Hepatocyte (in vitro differentiated cells): ENCODE results near the gene CPT1A. TPM values are rescaled to one million over a fixed set of nuclear protein-coding genes. Genes with fewer than 3 reads are reported as not detected.

Experiments
- DNase-seq: peaks from one replicate; pipeline ENCODE4 v3.0.0-alpha.2; 2016; ENCODE audit warnings: low spot score
- H2AFZ ChIP-seq: fragments of 200-600 bp; sonication (generic); 2 replicates; pipeline ENCODE4 v1.6.0; 2016; ENCODE audit warnings: antibody characterized with exemption, mild to moderate bottlenecking
- H3K27ac ChIP-seq: fragments of 200-600 bp; sonication (generic); 2 replicates; pipeline ENCODE4 v1.5.1; 2016; ENCODE audit warnings: mild to moderate bottlenecking
- H3K27me3 ChIP-seq: fragments of 200-600 bp; sonication (generic); 2 replicates; pipeline ENCODE4 v1.6.1; 2016
- H3K36me3 ChIP-seq: fragments of 200-600 bp; sonication (generic); replicated peaks from 2 replicates; pipeline ENCODE4 v1.5.1; 2016; ENCODE audit warnings: low read depth; ENCODE audit not compliant: insufficient read depth
- H3K4me1 ChIP-seq: fragments of 200-600 bp; sonication (generic); 2 replicates; pipeline ENCODE4 v1.5.1; 2016; ENCODE audit warnings: mild to moderate bottlenecking, moderate library complexity; ENCODE audit not compliant: insufficient read depth
- H3K4me2 ChIP-seq: fragments of 200-600 bp; sonication (generic); 2 replicates; pipeline ENCODE4 v1.6.0; 2016
- H3K4me3 ChIP-seq: fragments of 200-600 bp; sonication (generic); 2 replicates; pipeline ENCODE4 v1.5.1; 2016; ENCODE audit warnings: mild to moderate bottlenecking
- H3K79me2 ChIP-seq: fragments of 200-600 bp; sonication (generic); 2 replicates; pipeline ENCODE4 v1.6.0; 2017; ENCODE audit warnings: mild to moderate bottlenecking
- H3K9me2 ChIP-seq: fragments of 200-600 bp; sonication (generic); replicated peaks from 2 replicates; pipeline ENCODE4 v1.6.0; 2017; ENCODE audit warnings: mild to moderate bottlenecking; ENCODE audit not compliant: insufficient read depth
- H3K9me3 ChIP-seq: fragments of 200-600 bp; sonication (generic); 2 replicates; pipeline ENCODE4 v1.5.1; 2016; ENCODE audit warnings: low read depth, mild to moderate bottlenecking
- H4K20me1 ChIP-seq: fragments of 200-600 bp; sonication (generic); 2 replicates; pipeline ENCODE4 v1.6.0; 2016; ENCODE audit warnings: mild to moderate bottlenecking; ENCODE audit not compliant: insufficient read depth, poor library complexity, severe bottlenecking
- EZH2 ChIP-seq: fragments of 200-600 bp; sonication (generic); IDR thresholded peaks from 2 replicates; pipeline ENCODE4 v1.6.1; 2016; ENCODE audit warnings: antibody characterized with exemption, mild to moderate bottlenecking, borderline replicate concordance
- EZH2phosphoT487 ChIP-seq: fragments of 200-600 bp; sonication (generic); IDR thresholded peaks from one replicate; pipeline ENCODE4 v1.6.1; 2018; ENCODE audit warnings: antibody characterized with exemption, mild to moderate bottlenecking, low read depth, moderate library complexity; ENCODE audit not compliant: unreplicated experiment, severe bottlenecking
- WGBS: methylation state at CpG from one replicate; pipeline ENCODE4 v1.1.6; 2016; ENCODE audit warnings: low lambda C conversion rate; ENCODE audit errors: missing lambda C conversion rate; 5-methylcytosine and 5-hydroxymethylcytosine counted together
- polyA plus RNA-seq: library from polyadenylated mRNA; unstranded; fragments of >200 nt; fragmentation: Nextera tagmentation; extraction: Ambion mirVana; gene quantifications from 2 replicates; pipeline ENCODE4 v1.2.1, GENCODE V29; 2016
- total RNA-seq: library from RNA; depleted of rRNA; stranded (reverse); fragments of >200 nt; gene quantifications from 2 replicates; pipeline ENCODE4 v1.2.3, GENCODE V29; 2014
- TF ChIP-seq, protein P1 (sequence below): fragments of 200-600 bp; sonication (generic); IDR thresholded peaks from 2 replicates; pipeline ENCODE4 v1.5.1; 2016; ENCODE audit warnings: antibody characterized with exemption, mild to moderate bottlenecking; ENCODE audit not compliant: poor library complexity

The CPT1A gene
- total and polyA plus RNA-seq, 2 experiments from 2014 or later: 8.3 to 24.8 TPM

DNA sequence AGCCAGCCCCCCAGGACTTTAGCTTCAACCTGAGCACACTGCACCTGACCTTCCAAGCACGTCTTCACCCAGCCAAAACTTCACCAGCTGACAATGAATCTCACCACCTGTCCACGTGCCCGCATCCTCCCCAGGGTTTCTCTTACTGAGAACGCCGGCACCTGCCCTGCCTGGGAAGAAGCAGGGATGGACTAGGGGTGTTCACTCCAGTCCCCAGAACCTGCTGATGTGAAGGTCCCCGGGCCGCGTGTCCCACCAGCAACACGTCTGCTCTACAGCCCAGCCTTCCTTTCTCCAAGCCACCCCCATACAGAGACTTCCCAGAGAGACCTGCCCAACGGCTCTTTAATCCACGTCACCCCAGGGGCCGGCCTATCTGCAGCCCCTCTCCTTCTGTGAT is 12.8 kb downstream of the CPT1A start:
- Histone ChIP-seq H3K36me3 (no peaks in the 10 kb centered on the region), H4K20me1 (no peaks in the 10 kb centered on the region), H3K79me2 (peaks cover 15% of the 10 kb centered on the region), H3K4me1 (peaks cover 7% of the 10 kb centered on the region), H3K27ac (no peak overlapping the region), H3K9me3 (no peaks in the 10 kb centered on the region), H3K4me2 (no peak overlapping the region), H3K9me2 (no peaks in the 10 kb centered on the region), H3K4me3 (no peak overlapping the region), H2AFZ (no peak overlapping the region), H3K27me3 (no peaks in the 10 kb centered on the region)
- TF ChIP-seq, protein P1, sequence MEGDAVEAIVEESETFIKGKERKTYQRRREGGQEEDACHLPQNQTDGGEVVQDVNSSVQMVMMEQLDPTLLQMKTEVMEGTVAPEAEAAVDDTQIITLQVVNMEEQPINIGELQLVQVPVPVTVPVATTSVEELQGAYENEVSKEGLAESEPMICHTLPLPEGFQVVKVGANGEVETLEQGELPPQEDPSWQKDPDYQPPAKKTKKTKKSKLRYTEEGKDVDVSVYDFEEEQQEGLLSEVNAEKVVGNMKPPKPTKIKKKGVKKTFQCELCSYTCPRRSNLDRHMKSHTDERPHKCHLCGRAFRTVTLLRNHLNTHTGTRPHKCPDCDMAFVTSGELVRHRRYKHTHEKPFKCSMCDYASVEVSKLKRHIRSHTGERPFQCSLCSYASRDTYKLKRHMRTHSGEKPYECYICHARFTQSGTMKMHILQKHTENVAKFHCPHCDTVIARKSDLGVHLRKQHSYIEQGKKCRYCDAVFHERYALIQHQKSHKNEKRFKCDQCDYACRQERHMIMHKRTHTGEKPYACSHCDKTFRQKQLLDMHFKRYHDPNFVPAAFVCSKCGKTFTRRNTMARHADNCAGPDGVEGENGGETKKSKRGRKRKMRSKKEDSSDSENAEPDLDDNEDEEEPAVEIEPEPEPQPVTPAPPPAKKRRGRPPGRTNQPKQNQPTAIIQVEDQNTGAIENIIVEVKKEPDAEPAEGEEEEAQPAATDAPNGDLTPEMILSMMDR: no peak
- TF ChIP-seq EZH2phosphoT487 (no peak), EZH2 (no peak)
- no peak for DNase-seq
- 87% methylated on average over 12 of the region's 12 CpGs for WGBS

DNA sequence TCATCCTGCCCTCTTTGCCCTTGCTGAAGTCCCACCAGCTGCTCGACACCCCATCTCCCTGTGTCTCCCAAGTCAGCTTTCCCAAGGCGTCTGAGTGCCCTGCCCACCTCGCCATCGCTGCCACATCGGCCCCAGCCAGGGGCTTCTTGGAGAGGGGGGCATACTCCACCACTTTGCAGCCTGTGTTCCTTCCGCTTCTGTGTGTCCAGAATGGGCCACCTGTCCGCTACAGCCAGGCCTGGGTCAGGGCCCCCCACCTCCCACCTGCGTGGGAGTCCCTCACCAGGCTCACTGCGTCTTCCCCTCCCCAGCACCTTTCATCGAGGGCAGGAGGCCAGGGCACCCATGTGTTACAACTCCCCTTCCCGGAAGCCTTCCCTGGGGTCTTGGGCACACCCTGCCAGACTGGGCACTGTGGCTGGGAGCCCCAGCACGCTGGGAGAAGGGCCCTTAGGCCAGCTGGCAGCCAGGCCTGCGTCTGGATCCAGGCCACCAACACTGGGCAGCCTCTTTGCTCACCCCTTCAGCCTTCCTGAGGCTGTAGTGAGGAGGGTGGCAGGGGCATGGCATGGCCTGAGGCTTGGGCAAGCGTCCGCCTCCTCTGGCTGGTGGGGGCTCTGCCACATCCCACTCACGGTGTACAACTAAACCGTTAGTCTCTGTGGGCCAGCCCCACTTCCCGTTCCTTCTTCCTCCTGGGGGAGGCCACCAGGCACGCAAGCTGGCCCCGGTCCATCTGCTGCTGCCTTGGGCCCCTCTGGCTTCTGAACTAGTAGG is 13.4 kb downstream of the CPT1A start:
- H3K27ac ChIP-seq: no peak overlapping the region

DNA sequence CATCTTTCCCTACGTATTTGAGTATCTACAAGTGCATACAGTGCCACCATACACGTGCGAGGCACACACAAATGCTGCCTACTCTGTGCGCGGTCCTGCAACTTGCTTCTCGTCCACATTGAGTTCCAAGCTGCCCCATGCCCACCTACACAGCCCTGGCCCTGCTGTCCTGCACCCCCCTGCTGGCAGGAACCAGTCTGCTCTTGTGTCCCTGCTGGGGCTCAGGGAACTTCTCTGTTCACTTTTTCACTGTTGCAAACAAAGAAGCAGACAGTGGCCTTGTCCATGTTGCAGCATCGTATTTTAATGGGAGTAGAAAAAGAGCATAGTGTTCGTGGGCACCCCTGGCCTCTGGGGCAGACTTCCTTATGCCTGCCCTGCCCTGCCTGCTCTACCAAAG is 14.0 kb downstream of the CPT1A start:
- Histone ChIP-seq H3K79me2 (peaks cover 5% of the 10 kb centered on the region), H4K20me1 (no peaks in the 10 kb centered on the region), H3K9me2 (no peaks in the 10 kb centered on the region), H3K27ac (no peak overlapping the region), H3K4me3 (no peak overlapping the region), H3K9me3 (no peaks in the 10 kb centered on the region), H2AFZ (no peak overlapping the region), H3K4me2 (no peak overlapping the region), H3K36me3 (no peaks in the 10 kb centered on the region), H3K27me3 (no peaks in the 10 kb centered on the region), H3K4me1 (peaks cover 4% of the 10 kb centered on the region)
- DNase-seq: no peak
- TF ChIP-seq, protein P1: no peak
- TF ChIP-seq EZH2phosphoT487: no peak
- no peak for TF ChIP-seq EZH2
- 87% methylated on average over 8 of the region's 8 CpGs for WGBS

More for the DNA sequence above, 13.4 kb downstream of the CPT1A start:
- H3K4me1 ChIP-seq: peaks cover 7% of the 10 kb centered on the region
- H3K9me2 ChIP-seq: no peaks in the 10 kb centered on the region
- DNase-seq: no peak
- H3K4me2 ChIP-seq: no peak overlapping the region
- H3K27me3 ChIP-seq: no peaks in the 10 kb centered on the region
- H4K20me1 ChIP-seq: no peaks in the 10 kb centered on the region
- H2AFZ ChIP-seq: no peak overlapping the region
- TF ChIP-seq EZH2phosphoT487 (no peak), EZH2 (no peak)
- TF ChIP-seq, protein P1: no peak
- peaks cover 10% of the 10 kb centered on the region for H3K79me2 ChIP-seq
- H3K36me3 ChIP-seq: no peaks in the 10 kb centered on the region
- H3K9me3 ChIP-seq: no peaks in the 10 kb centered on the region
- 91% methylated on average over 17 of the region's 20 CpGs for WGBS
- no peak overlapping the region for H3K4me3 ChIP-seq
